GM23338 (cell line): ENCODE results near the gene MAN1B1. TPM values are rescaled to one million over a fixed set of nuclear protein-coding genes. Genes with fewer than 3 reads are reported as not detected.

Experiments used
- ATAC-seq: fragments of 200-7000 bp; cut with Tn5 transposase; 3 replicates; pipeline ENCODE4 v1.9.1; 2020
- DNase-seq: peaks from one replicate; pipeline ENCODE4 v3.0.0-alpha.2; 2015; ENCODE audit warnings: low spot score
- H2AFZ ChIP-seq: fragments of 200-600 bp; sonication (generic); 2 replicates; pipeline ENCODE4 v1.8.0; 2016; ENCODE audit warnings: antibody characterized with exemption, mild to moderate bottlenecking, moderate library complexity
- H3F3A ChIP-seq: fragments of 200-600 bp; sonication (generic); replicated peaks from 2 replicates; pipeline ENCODE4 v1.8.0; 2017; ENCODE audit warnings: antibody characterized with exemption, mixed run types, low read depth
- H3K27ac ChIP-seq: fragments of 200-600 bp; sonication (generic); 2 replicates; pipeline ENCODE4 v1.6.1; 2016; ENCODE audit warnings: low read depth
- H3K27me3 ChIP-seq: fragments of 200-600 bp; sonication (generic); 2 replicates; pipeline ENCODE4 v1.8.0; 2016; ENCODE audit warnings: mild to moderate bottlenecking, mixed run types, moderate library complexity; ENCODE audit not compliant: insufficient read depth
- H3K36me3 ChIP-seq: fragments of 200-600 bp; sonication (generic); 2 replicates; pipeline ENCODE4 v1.8.0; 2016; ENCODE audit warnings: mild to moderate bottlenecking; ENCODE audit not compliant: insufficient read depth
- H3K4me1 ChIP-seq: fragments of 200-600 bp; sonication (generic); 2 replicates; pipeline ENCODE4 v1.8.0; 2016; ENCODE audit warnings: mild to moderate bottlenecking, moderate library complexity; ENCODE audit not compliant: insufficient read depth
- H3K4me2 ChIP-seq: fragments of 200-600 bp; sonication (generic); 2 replicates; pipeline ENCODE4 v1.7.1; 2017; ENCODE audit warnings: mixed run types
- H3K4me3 ChIP-seq: fragments of 200-600 bp; sonication (generic); 2 replicates; pipeline ENCODE4 v1.6.1; 2016; ENCODE audit warnings: mixed run types
- H3K79me2 ChIP-seq: fragments of 200-600 bp; sonication (generic); replicated peaks from 2 replicates; pipeline ENCODE4 v1.8.0; 2017; ENCODE audit warnings: mild to moderate bottlenecking; ENCODE audit not compliant: insufficient read depth
- H3K9me2 ChIP-seq: fragments of 200-600 bp; sonication (generic); 2 replicates; pipeline ENCODE4 v1.8.0; 2017; ENCODE audit not compliant: insufficient read depth
- H4K20me1 ChIP-seq: fragments of 200-600 bp; sonication (generic); replicated peaks from 2 replicates; pipeline ENCODE4 v1.8.0; 2017; ENCODE audit warnings: mild to moderate bottlenecking; ENCODE audit not compliant: insufficient read depth
- H3K27ac Mint-ChIP-seq: 2 replicates; pipeline ENCODE4 v1.8.0; 2020; ENCODE audit warnings: inconsistent platforms, mild to moderate bottlenecking, moderate library complexity, mixed read lengths
- H3K27me3 Mint-ChIP-seq: 3 replicates; pipeline ENCODE4 v1.8.0; 2022; ENCODE audit warnings: low read depth, mild to moderate bottlenecking, moderate library complexity, mixed read lengths, inconsistent platforms; ENCODE audit not compliant: insufficient read depth, poor library complexity
- H3K36me3 Mint-ChIP-seq: 3 replicates; pipeline ENCODE4 v1.8.0; 2021; ENCODE audit warnings: low read depth, mild to moderate bottlenecking, inconsistent platforms, moderate library complexity, mixed read lengths
- H3K4me1 Mint-ChIP-seq: 3 replicates; pipeline ENCODE4 v1.8.0; 2020; ENCODE audit warnings: mild to moderate bottlenecking, inconsistent platforms, mixed read lengths
- H3K4me3 Mint-ChIP-seq: 3 replicates; pipeline ENCODE4 v1.8.0; 2021; ENCODE audit warnings: moderate library complexity, mild to moderate bottlenecking, inconsistent platforms, mixed read lengths
- H3K9me3 Mint-ChIP-seq: 3 replicates; pipeline ENCODE4 v1.8.0; 2020; ENCODE audit warnings: moderate library complexity, mild to moderate bottlenecking, inconsistent platforms, mixed read lengths
- CREB1 ChIP-seq: fragments of 250-450 bp; sonication (Bioruptor Pico); IDR thresholded peaks from 2 replicates; pipeline ENCODE4 v1.5.0; 2020; ENCODE audit warnings: low read depth, mild to moderate bottlenecking, moderate library complexity
- CTCF ChIP-seq, 2 experiments: fragments of 200-600 bp in 1 of 2; sonication (generic) in 1 of 2; conservative IDR thresholded peaks; 2 replicates each; pipeline versions ENCODE4 v1.5.1 to v1.6.1; 2016 to 2017; ENCODE audit warnings: antibody characterized with exemption in 2 of 2, low read depth in 2 of 2, mild to moderate bottlenecking in 2 of 2, moderate library complexity in 1 of 2
- EZH2 ChIP-seq: fragments of 200-600 bp; sonication (generic); IDR thresholded peaks from one replicate; pipeline ENCODE4 v1.8.0; 2017; ENCODE audit warnings: antibody characterized with exemption, mild to moderate bottlenecking, low read depth; ENCODE audit not compliant: unreplicated experiment
- JUNB ChIP-seq: IDR thresholded peaks from one replicate; pipeline ENCODE4 v1.6.1; 2016; ENCODE audit warnings: antibody characterized with exemption; ENCODE audit not compliant: unreplicated experiment
- NANOG ChIP-seq: IDR thresholded peaks from 2 replicates; pipeline ENCODE4 v1.6.1; 2016; ENCODE audit warnings: antibody characterized with exemption, borderline replicate concordance
- POLR2AphosphoS5 ChIP-seq: IDR thresholded peaks from 2 replicates; pipeline ENCODE4 v1.6.1; 2016; ENCODE audit warnings: antibody characterized with exemption, low read depth
- REST ChIP-seq: IDR thresholded peaks from one replicate; pipeline ENCODE4 v1.6.1; 2018; ENCODE audit warnings: antibody characterized with exemption; ENCODE audit not compliant: unreplicated experiment
- STAT1 ChIP-seq: IDR thresholded peaks from one replicate; pipeline ENCODE4 v1.6.1; 2016; ENCODE audit warnings: antibody characterized with exemption; ENCODE audit not compliant: unreplicated experiment
- ZNF114 ChIP-seq: fragments of 250-450 bp; sonication (Bioruptor Pico); IDR thresholded peaks from 2 replicates; pipeline ENCODE4 v1.5.0; 2020; ENCODE audit warnings: mild to moderate bottlenecking, moderate library complexity
- ZNF331 ChIP-seq: fragments of 250-450 bp; sonication (Bioruptor Pico); IDR thresholded peaks from 2 replicates; pipeline ENCODE4 v1.5.0; 2020; ENCODE audit warnings: low read depth, mild to moderate bottlenecking, moderate library complexity
- ZNF462 ChIP-seq: fragments of 250-450 bp; sonication (Bioruptor Pico); IDR thresholded peaks from 2 replicates; pipeline ENCODE4 v1.5.0; 2020; ENCODE audit warnings: mild to moderate bottlenecking, moderate library complexity
- polyA plus RNA-seq: library from polyadenylated mRNA; unstranded; fragments of >200 nt; fragmentation: Nextera tagmentation; extraction: Ambion mirVana; gene quantifications from 2 replicates; pipeline ENCODE4 v1.2.1, GENCODE V29; 2016
- total RNA-seq: library from RNA; depleted of rRNA; stranded (reverse); fragments of >200 nt; shearing (Covaris generic); gene quantifications from 2 replicates; pipeline ENCODE4 v1.2.3, GENCODE V29; 2014

The MAN1B1 gene
- total and polyA plus RNA-seq, 2 experiments from 2014 or later: 15.7 to 39.9 TPM

- TF ChIP-seq STAT1 (no peak), NANOG (no peak), CREB1 (no peak), ZNF462 (CRISPR knock-in tag) (no peak), ZNF331 (CRISPR knock-in tag) (no peak), CTCF (conservative IDR thresholded peaks at IDR 0.05; ENCODE audit: low read depth in 2 of 2) (no peak), JUNB (no peak), POLR2AphosphoS5 (no peak), REST (no peak), ZNF114 (no peak), EZH2 (no peak)
- no peaks in the 10 kb centered on the region for H3K36me3 ChIP-seq
- peaks cover 4% of the 10 kb centered on the region for H3K27me3 Mint-ChIP-seq
Measured at GRCh38 chr9:137038916-137039315, 47.9 kb upstream of the MAN1B1 start.

More at GRCh38 chr9:137038916-137039315, 47.9 kb upstream of the MAN1B1 start:
- Mint-ChIP-seq H3K9me3 (no peaks in the 10 kb centered on the region), H3K4me3 (no peak overlapping the region), H3K36me3 (no peaks in the 10 kb centered on the region; the same call in 2 of the 3 replicates), H3K4me1 (no peaks in the 10 kb centered on the region), H3K27ac (no peak overlapping the region)
- Histone ChIP-seq H3K4me3 (no peak overlapping the region), H3K27me3 (no peaks in the 10 kb centered on the region), H3F3A (no peaks in the 10 kb centered on the region), H3K4me2 (no peak overlapping the region), H3K79me2 (no peaks in the 10 kb centered on the region; the same call in 1 of the 2 replicates), H2AFZ (no peak overlapping the region), H4K20me1 (no peaks in the 10 kb centered on the region; the same call in 1 of the 2 replicates), H3K27ac (no peak overlapping the region), H3K4me1 (no peaks in the 10 kb centered on the region), H3K9me2 (no peaks in the 10 kb centered on the region)
- DNase-seq (no peak), ATAC-seq (no peak)
